Measurements from ENCODE around the gene BANF1.

- TF ChIP-seq CTCF (IDR thresholded peaks at IDR 0.05; ENCODE audit: low read depth, low read length) (no peak), MYC (IDR thresholded peaks at IDR 0.05; ENCODE audit: low read depth, low read length) (no peak)
These were observed 1.9 kb downstream of the BANF1 start for GRCh38 chr11:66004186-66004585.

Data from NB4 (cell line).